Measurements from ENCODE around the gene KRT72.

DNA sequence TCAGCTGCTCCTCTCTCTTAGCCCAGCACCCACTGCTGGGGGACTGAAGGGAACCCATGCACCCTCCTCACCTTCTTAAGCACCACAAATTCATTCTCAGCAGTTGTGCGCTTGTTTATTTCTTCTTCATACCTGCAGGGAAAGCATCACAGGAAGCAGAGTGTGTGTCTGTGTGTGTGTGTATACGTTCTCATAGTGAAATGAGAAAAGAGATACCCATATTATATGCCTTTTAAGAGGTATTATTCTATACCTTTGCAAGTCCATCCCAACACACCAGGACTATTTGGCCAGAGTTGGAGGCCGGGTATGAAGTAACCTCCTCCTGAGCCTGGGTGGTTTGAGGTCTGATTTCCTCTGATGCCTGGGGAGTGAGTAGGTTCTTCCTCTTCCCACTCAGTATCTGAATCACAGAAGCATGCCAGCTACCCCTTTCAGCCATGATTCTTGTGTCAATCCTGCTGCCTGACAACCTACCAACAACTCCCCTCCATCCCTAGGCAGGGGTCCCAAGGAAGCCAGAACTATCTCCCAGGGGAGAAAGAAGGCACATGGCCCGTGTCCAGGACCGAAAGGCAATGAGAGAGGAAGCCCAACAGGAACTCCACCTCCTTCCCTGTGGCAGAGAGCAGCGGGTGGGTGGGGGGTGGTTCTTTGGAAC is 14.1 kb upstream of the KRT72 start:
- TF ChIP-seq, protein P1, sequence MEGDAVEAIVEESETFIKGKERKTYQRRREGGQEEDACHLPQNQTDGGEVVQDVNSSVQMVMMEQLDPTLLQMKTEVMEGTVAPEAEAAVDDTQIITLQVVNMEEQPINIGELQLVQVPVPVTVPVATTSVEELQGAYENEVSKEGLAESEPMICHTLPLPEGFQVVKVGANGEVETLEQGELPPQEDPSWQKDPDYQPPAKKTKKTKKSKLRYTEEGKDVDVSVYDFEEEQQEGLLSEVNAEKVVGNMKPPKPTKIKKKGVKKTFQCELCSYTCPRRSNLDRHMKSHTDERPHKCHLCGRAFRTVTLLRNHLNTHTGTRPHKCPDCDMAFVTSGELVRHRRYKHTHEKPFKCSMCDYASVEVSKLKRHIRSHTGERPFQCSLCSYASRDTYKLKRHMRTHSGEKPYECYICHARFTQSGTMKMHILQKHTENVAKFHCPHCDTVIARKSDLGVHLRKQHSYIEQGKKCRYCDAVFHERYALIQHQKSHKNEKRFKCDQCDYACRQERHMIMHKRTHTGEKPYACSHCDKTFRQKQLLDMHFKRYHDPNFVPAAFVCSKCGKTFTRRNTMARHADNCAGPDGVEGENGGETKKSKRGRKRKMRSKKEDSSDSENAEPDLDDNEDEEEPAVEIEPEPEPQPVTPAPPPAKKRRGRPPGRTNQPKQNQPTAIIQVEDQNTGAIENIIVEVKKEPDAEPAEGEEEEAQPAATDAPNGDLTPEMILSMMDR (IDR thresholded peaks at IDR 0.05; ENCODE audit: low read depth, low read length, missing input control) = no peak
- TF ChIP-seq, protein P2, sequence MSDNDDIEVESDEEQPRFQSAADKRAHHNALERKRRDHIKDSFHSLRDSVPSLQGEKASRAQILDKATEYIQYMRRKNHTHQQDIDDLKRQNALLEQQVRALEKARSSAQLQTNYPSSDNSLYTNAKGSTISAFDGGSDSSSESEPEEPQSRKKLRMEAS (IDR thresholded peaks at IDR 0.05) = no peak
- no peak for TF ChIP-seq GABPA (IDR thresholded peaks at IDR 0.05 in 1 of 2, conservative IDR thresholded peaks at IDR 0.05 in 1 of 2)
- TF ChIP-seq YY1 (IDR thresholded peaks at IDR 0.05) = no peak
- TF ChIP-seq SP1 (IDR thresholded peaks at IDR 0.05) = no peak
- no peak for TF ChIP-seq FOXA1 (IDR thresholded peaks at IDR 0.05)
- TF ChIP-seq TAF1 (conservative IDR thresholded peaks at IDR 0.05) = no peak

Data from liver (tissue), 3 donors.